Mesothelial cell of epicardium (in vitro differentiated cells): ENCODE measurements around the gene GIMAP6. TPM values are rescaled to one million over a fixed set of nuclear protein-coding genes. Genes with fewer than 3 reads are reported as not detected.

ENCODE experiments used
- DNase-seq, 2 experiments: peaks; one replicate each; pipeline ENCODE4 v3.0.0; 2021; ENCODE audit warnings: low spot score in 2 of 2; ENCODE audit not compliant: unreplicated experiment in 2 of 2
- H3K27ac Mint-ChIP-seq: 2 replicates; pipeline ENCODE4 v1.8.0; 2021; ENCODE audit warnings: mixed read lengths
- H3K27me3 Mint-ChIP-seq: 2 replicates; pipeline ENCODE4 v1.8.0; 2021; ENCODE audit warnings: low read depth, mixed read lengths
- H3K36me3 Mint-ChIP-seq: 2 replicates; pipeline ENCODE4 v1.8.0; 2021; ENCODE audit warnings: mixed read lengths
- H3K4me1 Mint-ChIP-seq: 2 replicates; pipeline ENCODE4 v1.8.0; 2021; ENCODE audit warnings: mixed read lengths
- H3K4me3 Mint-ChIP-seq: 2 replicates; pipeline ENCODE4 v1.8.0; 2021; ENCODE audit warnings: mild to moderate bottlenecking, moderate library complexity, mixed read lengths
- H3K9me3 Mint-ChIP-seq: 2 replicates; pipeline ENCODE4 v1.8.0; 2021; ENCODE audit warnings: mixed read lengths
- total RNA-seq: library from RNA; stranded (reverse); gene quantifications from 3 replicates; pipeline ENCODE4 v1.2.1, GENCODE V29; 2021
- TF ChIP-seq, protein P1 (sequence below): fragments of 200-600 bp; sonication (generic); IDR thresholded peaks from one replicate; pipeline ENCODE4 v1.5.0; 2021; ENCODE audit warnings: antibody characterized with exemption; ENCODE audit not compliant: unreplicated experiment

The GIMAP6 gene
- total RNA-seq, 1 donor from 2014 or later, result not detected

DNA sequence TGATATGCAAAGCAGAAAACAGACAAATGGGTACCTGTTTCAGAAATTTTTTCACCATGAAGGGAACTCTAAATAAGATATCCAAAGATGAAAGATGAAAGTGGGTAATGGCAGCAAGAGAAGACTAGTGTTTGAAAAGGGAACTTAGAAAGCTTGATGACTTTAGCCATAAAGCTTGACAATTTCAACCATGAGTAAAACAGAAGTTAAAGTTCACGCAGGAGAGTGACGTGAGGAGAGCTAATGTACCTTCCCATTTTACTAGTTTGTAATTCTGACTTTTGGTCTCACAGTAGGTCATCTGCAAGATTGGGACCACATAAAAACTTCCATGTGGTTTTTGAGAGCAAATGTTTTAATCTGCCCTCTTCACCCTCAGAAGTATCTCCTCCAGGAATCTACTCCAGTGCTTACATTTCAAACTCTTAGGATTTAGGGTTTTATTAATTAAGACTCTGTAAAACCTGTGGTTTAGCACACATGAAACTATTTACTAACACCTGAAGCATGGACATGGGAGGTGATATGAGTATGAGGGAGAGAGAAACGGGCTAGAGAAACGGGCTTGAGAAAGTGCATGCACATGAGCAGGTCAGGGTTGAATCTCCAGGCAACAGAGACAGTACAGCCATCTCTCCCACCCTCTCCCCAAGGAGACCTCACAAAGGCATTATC is 28.9 kb upstream of the GIMAP6 start:
- Mint-ChIP-seq H3K36me3 (no peaks in the 10 kb centered on the region), H3K9me3 (peaks cover 24% of the 10 kb centered on the region), H3K27me3 (no peaks in the 10 kb centered on the region), H3K4me3 (no peak overlapping the region), H3K27ac (no peak overlapping the region), H3K4me1 (no peaks in the 10 kb centered on the region)
- TF ChIP-seq, protein P1, sequence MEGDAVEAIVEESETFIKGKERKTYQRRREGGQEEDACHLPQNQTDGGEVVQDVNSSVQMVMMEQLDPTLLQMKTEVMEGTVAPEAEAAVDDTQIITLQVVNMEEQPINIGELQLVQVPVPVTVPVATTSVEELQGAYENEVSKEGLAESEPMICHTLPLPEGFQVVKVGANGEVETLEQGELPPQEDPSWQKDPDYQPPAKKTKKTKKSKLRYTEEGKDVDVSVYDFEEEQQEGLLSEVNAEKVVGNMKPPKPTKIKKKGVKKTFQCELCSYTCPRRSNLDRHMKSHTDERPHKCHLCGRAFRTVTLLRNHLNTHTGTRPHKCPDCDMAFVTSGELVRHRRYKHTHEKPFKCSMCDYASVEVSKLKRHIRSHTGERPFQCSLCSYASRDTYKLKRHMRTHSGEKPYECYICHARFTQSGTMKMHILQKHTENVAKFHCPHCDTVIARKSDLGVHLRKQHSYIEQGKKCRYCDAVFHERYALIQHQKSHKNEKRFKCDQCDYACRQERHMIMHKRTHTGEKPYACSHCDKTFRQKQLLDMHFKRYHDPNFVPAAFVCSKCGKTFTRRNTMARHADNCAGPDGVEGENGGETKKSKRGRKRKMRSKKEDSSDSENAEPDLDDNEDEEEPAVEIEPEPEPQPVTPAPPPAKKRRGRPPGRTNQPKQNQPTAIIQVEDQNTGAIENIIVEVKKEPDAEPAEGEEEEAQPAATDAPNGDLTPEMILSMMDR, result no peak
- DNase-seq, result no peak

DNA sequence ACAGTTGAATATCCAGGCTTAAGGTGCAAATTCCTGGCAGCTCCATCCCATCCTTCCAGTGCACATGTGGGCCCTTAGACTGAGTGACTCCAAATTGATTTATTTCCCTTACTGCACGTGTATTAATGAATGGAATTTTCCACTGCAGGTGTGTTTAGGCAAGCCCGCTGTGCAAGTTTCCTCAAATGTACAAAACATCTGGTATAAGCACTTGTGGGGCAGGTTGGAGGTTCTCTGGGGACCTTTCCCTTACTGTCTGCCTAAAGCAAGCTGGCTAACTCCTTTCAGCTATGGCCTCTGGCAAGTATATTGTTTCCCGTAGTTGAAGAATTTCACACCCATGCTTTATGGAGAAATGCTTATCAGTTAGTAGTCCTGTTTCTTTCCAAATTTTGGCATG is 25.3 kb upstream of the GIMAP6 start:
- Mint-ChIP-seq H3K9me3 (peaks cover 39% of the 10 kb centered on the region), H3K4me1 (no peaks in the 10 kb centered on the region), H3K4me3 (no peak overlapping the region), H3K36me3 (no peaks in the 10 kb centered on the region), H3K27ac (no peak overlapping the region), H3K27me3 (no peaks in the 10 kb centered on the region)
- TF ChIP-seq, protein P1, result no peak
- DNase-seq, result no peak

DNA sequence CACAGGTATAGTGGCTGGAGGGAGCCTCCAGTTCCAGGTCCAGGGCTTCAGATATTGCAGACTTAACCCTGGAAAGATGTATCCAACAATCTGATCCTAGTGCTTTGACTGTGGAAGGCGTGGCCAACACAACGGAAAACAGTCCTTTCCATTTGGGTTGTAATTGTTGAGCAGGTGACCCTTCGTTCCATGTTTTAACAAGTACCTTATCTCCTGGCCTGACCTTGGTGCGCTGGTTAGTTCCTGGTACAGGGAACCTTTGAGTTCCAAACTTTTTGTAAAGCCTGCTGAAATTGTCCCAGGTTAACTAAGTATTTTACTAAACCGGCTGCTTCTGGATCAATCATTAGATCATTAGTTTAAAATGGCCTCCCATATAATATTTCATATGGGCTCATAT is 23.9 kb upstream of the GIMAP6 start:
- TF ChIP-seq, protein P1, result no peak
- no peak for DNase-seq
- no peaks in the 10 kb centered on the region for H3K27me3 Mint-ChIP-seq
- H3K27ac Mint-ChIP-seq, result no peak overlapping the region
- H3K9me3 Mint-ChIP-seq, result peaks cover 52% of the 10 kb centered on the region
- H3K4me1 Mint-ChIP-seq, result no peaks in the 10 kb centered on the region
- no peak overlapping the region for H3K4me3 Mint-ChIP-seq
- H3K36me3 Mint-ChIP-seq, result no peaks in the 10 kb centered on the region

DNA sequence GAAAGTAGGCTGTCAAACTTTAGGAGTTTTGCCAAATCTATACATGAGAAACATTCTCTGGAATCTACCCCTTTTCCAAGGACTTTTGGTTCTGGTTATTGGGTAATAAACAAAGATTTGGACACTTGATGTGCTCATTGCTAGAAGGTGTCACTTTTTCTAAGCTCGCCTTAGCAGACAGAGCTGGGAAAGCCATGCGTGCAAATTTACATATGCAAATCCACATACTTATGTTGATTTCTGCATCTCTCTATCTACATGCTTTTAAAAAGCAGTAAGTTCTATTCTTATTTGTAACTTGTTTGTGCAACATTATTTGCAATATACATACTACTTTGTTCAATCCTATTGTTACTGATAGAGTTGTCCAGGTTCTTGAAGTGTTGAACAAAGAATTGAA is 22.5 kb upstream of the GIMAP6 start:
- no peak overlapping the region for H3K27ac Mint-ChIP-seq
- no peaks in the 10 kb centered on the region for H3K36me3 Mint-ChIP-seq
- peaks cover 57% of the 10 kb centered on the region for H3K9me3 Mint-ChIP-seq
- TF ChIP-seq, protein P1, result no peak
- DNase-seq, result no peak
- H3K4me1 Mint-ChIP-seq, result no peaks in the 10 kb centered on the region
- no peak overlapping the region for H3K4me3 Mint-ChIP-seq
- no peaks in the 10 kb centered on the region for H3K27me3 Mint-ChIP-seq

DNA sequence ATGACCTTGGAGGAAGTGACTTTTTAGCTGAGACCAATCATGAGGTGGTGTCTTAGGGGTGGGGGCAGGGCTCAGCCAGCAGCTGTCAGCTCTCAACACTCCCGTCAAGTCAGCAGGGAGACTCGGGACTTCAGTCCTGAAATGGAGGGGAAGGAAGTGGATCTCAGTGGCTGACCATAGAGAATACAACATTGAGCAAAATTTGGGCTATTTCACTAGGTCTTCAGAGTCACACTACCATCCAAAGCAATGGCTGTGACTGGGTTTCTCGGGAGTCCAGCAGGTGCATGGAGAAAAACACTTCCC is 16.8 kb upstream of the GIMAP6 start:
- TF ChIP-seq, protein P1, result no peak
- Mint-ChIP-seq H3K4me3 (no peak overlapping the region), H3K4me1 (no peaks in the 10 kb centered on the region), H3K27me3 (no peaks in the 10 kb centered on the region), H3K36me3 (no peaks in the 10 kb centered on the region), H3K27ac (no peak overlapping the region), H3K9me3 (peaks cover 45% of the 10 kb centered on the region)
- DNase-seq, result no peak
